AG09309 (cell line): Measurements from ENCODE around the gene SMPD3.

Source experiments
- DNase-seq: peaks from one replicate; pipeline ENCODE4 v3.0.0-alpha.2; 2010; ENCODE audit warnings: low read depth
- H3K4me3 ChIP-seq: 2 replicates; pipeline ENCODE4 v1.5.1; 2011; ENCODE audit warnings: mild to moderate bottlenecking, low read depth, low read length, moderate library complexity; ENCODE audit not compliant: control insufficient read depth
- CTCF ChIP-seq: IDR thresholded peaks from 2 replicates; pipeline ENCODE4 v1.5.1; 2011; ENCODE audit warnings: mild to moderate bottlenecking, low read depth, low read length, inconsistent platforms; ENCODE audit not compliant: insufficient read depth, control insufficient read depth; ENCODE audit errors: missing control alignments

SMPD3 gene

DNA sequence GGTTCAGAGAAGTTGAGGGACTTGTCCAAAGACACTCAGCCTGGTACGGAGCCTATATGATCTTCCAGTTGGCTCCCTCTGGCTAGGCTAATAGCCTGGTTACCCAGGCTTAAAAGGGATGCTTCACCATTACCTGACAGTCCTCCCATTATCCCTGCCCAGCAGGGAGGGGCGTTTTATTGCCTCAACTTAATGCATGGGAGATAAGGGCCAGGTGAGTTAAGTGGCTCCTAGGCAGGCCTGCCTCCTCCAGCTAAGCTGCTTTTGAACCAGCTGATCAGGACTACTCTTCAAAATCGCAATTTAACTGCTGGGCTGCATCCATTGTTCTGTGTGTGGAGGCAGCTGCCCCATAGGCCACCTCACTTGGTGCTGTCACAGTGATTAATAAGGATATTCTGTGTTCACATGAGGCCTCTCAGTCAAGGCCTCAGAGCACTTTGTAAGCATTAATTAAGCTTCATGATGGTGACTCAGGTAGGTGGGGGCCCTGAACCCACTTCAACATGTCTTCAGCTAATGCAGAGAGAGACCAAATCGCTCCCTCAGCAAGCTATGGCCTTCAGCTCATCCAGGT lies 27.9 kb downstream of the SMPD3 start:
- no peak overlapping the region for H3K4me3 ChIP-seq
- TF ChIP-seq CTCF = no peak
- DNase-seq = no peak

DNA sequence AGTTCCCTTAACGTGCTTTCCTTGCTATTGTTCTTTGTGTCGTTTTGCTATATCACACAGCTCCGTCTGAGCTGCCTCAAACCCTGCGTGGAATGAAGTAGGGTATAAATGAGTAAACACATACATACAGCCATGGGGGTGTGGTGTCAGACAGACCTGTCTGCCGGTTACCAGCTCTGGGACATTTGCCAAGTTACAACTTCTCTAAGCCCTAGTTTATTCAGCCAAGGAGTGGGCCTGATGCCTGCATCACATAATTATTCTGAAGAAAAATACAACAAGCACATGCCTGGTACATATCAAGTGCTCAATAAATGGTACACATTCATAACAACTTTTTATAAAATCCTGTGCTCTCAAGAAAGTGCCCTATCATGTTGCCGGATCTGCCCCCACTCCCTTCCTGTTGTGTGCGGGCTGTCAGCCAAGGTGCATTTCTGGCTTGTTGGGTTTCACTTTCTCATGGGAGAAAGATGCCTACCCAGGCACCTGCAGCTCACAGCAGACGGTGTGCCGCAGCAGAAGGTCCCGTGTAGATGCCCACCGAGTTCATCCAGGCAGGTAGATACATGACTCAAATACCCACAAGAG lies 30.5 kb downstream of the SMPD3 start:
- DNase-seq = no peak
- no peak overlapping the region for H3K4me3 ChIP-seq
- no peak for TF ChIP-seq CTCF

DNA sequence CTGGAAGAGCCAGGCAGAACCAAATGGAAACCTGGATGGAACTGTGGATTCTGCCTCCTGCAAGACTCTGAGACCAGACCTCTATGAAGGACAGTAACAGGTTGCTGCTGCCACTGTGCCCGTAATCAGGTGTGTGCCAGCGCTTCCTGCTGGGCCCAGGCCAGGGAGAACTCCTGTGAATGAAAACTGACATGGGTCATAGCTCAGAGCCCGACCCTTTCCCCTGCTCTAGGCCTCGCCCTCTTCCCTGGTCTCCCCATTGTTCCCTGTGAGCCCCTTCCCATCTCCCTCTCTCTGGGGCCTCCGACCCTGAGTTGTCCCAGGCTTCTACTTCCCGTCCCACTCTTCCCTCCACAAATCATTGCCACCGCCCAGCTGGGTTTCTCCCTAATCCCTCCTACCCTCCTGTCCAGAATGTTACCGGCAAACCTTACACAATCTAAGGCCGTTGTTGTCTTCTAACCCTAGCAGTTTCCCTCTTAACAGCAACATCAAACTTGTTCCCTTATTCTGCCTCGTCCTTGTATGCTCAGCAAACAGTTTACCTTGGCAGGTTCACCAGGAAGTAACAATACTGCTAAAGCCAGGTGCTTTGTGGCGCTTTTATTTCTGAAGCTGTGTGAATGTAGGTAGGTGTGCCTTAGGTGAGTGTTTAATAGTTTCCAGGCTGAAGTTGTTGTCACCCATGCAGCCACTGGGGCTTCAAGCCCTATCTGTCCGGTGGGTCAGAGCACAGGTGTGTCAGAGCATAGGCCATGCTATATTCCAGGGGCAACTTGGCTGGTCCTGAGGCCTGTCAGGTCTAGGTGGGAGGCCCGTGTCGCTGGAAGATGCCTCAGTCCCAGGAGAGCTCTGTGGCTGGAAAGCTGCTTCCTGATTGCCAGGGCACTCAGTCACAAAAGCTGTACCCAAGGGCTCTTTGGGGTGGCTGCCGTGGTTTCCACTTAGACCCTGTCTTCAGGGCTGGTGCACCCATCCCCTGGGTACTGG lies 32.0 kb downstream of the SMPD3 start:
- no peak for DNase-seq
- no peak for TF ChIP-seq CTCF
- H3K4me3 ChIP-seq = no peak overlapping the region

DNA sequence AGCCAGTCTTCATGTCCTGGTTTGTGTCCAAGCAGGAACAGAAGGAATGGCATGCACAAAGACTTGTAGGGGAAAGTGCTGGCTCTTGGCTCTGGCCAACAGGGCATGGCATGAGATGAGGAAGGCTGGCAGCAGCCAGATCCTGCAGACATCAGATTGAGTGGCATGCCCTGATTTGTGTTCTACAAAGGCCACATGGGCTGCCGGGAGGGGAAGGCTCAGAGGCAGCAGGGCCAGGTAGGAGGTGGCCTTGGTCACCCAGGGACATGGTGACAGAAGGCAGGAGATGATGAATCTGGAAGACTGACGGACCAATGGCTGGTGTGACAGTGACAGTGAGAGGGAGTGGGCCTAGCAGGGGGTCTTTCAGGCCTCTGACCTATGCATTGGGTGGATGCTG lies 33.7 kb downstream of the SMPD3 start:
- no peak for DNase-seq
- TF ChIP-seq CTCF = no peak

GRCh38 chr16:68412061-68412460 lies 36.2 kb downstream of the SMPD3 start:
- no peak for DNase-seq
- no peak for TF ChIP-seq CTCF
- H3K4me3 ChIP-seq = no peak overlapping the region

More for the DNA sequence above, 33.7 kb downstream of the SMPD3 start:
- H3K4me3 ChIP-seq = no peak overlapping the region

- no peak for DNase-seq
- TF ChIP-seq CTCF = no peak
- no peak overlapping the region for H3K4me3 ChIP-seq
These were observed 37.2 kb downstream of the SMPD3 start for GRCh38 chr16:68411086-68411485.
